SK-N-SH (cell line): ENCODE data around the gene PHACTR3.

Source experiments
- CTCF ChIP-seq: fragments of 200-600 bp; sonication (generic); IDR thresholded peaks from 2 replicates; pipeline ENCODE4 v1.6.1; 2017; ENCODE audit warnings: antibody characterized with exemption, mild to moderate bottlenecking, moderate library complexity
- EP300 ChIP-seq, 2 experiments: IDR thresholded peaks; 2 replicates each; pipeline versions ENCODE4 v1.4.0 to v1.6.1; 2012; ENCODE audit warnings: borderline replicate concordance in 1 of 2, low read depth in 1 of 2, low read length in 1 of 2
- FOXM1 ChIP-seq: IDR thresholded peaks from 2 replicates; pipeline ENCODE4 v1.4.0; 2012; ENCODE audit warnings: low read depth, mild to moderate bottlenecking
- POLR2AphosphoS5 ChIP-seq: IDR thresholded peaks from 2 replicates; pipeline ENCODE4 v1.6.1; 2012; ENCODE audit warnings: low read depth, low read length
- RCOR1 ChIP-seq: fragments of 150-350 bp; IDR thresholded peaks from 2 replicates; pipeline ENCODE4 v1.6.1; 2017; ENCODE audit warnings: antibody characterized with exemption, low read length

GRCh38 chr20:59608396-59608795, 4.1 kb downstream of the PHACTR3 start:
- TF ChIP-seq CTCF: no peak
- TF ChIP-seq POLR2AphosphoS5: no peak
- TF ChIP-seq EP300 (IDR thresholded peaks at IDR 0.05; ENCODE audit: borderline replicate concordance in 1 of 2, low read depth in 1 of 2, low read length in 1 of 2): no peak
- TF ChIP-seq FOXM1: no peak
- TF ChIP-seq RCOR1: no peak
